HG02852 (cell line): ENCODE data around the gene CAPN9.
"Not testable (repeated sequence)": the region's sequence is repeated elsewhere in the genome, so short reads cannot be mapped to it uniquely, and the experiment has no call there.

ENCODE experiments used
- ATAC-seq: cut with Tn5 transposase; IDR thresholded peaks from one replicate; pipeline ENCODE4 v1.9.1; 2021; ENCODE audit warnings: mild to moderate bottlenecking, moderate library complexity; ENCODE audit not compliant: unreplicated experiment

The CAPN9 gene

DNA sequence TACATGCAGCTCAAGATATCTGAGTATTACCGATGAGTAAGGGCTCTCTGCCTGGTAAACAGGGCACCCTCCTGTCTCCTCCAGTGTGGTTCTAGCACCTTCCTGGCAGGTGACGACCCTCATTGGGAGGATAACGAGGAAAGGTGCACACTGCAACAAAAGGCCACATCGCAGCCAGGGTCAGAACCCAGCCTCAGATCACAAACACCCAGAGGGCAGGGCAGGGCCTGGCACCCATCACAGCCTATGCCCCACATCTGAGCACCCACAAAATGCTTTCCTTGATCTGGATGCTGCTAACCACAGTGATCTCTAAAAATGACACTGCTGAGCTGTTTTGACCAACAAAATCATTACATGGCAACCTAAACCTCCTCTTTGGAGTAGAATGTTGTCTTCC lies 97.4 kb downstream of the CAPN9 start:
- ATAC-seq: no peak

DNA sequence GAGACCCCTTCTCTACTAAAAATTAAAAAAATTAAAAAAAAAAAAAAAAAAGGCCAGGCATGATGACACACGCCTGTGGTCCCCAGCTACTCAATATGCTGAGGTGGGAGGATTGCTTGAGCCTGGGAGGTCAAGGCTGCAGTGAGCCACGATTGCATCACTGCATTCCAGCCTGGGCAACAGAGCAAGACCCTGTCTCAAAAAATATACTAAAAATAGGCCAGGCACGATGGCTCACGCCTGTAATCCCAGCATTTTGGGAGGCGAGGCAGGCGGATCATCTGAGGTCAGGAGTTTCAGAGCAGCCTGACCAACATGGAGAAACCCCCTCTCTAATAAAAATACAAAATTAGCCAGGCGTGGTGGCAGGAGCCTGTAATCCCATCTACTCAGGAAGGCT lies 98.0 kb downstream of the CAPN9 start:
- not testable (repeated sequence) for ATAC-seq

DNA sequence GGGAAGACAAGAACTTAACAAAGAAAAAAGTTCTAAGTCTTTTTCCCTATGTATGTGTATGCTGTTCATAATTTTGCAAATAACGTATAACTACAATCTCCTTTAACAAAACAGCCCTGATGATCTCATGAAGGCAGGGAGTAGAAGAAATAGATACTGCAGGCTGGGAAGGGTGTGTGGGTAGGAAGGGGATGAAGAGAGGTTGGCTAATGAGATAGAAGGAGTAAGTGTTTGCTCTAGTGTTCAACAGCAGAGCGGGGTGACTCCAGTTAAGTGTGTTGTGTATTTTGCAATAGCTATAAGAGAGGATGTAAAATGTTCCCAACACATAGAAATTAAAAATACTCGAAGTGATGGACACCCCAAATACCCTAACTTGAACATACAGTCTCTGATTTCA lies 101.0 kb downstream of the CAPN9 start:
- no peak for ATAC-seq

DNA sequence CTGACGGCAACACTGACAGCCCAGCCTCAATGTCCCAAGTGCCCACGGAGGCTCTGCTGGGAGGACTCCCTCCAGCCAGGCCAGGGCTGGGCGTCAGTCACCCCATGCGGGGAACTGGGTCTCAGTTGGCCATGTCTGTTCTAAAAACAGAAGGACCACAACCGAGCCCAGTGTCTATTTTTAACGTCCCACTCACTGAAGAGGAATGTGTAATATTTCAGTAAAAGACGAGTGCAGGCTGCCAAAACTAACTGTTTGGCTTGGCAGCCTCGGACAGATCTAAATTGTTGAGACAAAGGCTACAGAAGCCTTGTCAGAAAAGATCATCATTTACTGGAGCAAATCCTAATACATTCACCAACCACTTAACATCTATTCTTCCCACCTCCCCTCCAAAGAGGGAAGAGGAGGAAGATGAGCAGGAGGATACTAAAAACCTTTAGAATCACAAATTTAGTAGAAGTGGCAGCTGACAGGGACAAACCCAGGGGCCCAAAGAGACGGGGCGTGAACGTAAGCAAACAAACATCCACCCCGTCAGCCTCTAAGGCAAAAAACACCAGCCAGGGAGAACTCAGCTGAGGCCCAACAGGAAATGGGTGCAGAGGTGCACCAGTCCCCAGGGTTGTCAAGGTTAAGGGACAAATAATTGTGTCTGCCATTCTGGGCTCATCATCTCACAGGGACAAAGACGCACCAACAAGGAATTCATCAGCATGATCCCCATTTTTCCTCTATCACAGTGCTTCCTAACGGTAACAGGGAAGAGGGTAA lies 102.5 kb downstream of the CAPN9 start:
- no peak for ATAC-seq

GRCh38 chr1:230850547-230850946 lies 103.4 kb downstream of the CAPN9 start:
- ATAC-seq: no peak

DNA sequence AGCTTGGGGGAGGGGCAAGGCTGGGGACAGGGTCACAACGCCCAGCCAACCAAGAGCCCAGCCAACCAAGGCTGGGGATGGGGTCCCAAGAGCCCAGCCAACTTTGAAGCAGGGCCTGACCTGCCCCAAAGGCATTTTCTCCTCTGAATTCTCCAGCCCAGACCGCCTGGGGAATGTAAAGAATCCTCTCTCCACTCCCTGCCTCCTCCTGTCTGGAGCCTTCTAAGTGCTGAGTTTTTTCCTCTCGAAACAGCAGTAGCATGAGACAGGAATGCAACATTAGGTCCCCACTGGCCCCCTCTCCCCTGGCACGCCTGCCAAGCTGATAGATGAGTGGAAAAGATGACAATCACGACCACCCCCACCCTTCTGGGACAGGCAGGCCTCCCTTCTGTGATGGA lies 104.1 kb downstream of the CAPN9 start:
- no peak for ATAC-seq
